DOHH2 (cell line): ENCODE results near the gene MFRP.

Source experiments
- H3F3A ChIP-seq: fragments of 200-600 bp; sonication (generic), shearing (Covaris generic); 2 replicates; pipeline ENCODE4 v1.6.0; 2016; ENCODE audit warnings: antibody characterized with exemption, mild to moderate bottlenecking; ENCODE audit not compliant: control insufficient read depth, insufficient read depth
- H3K27ac ChIP-seq: fragments of 200-600 bp; sonication (generic); 2 replicates; pipeline ENCODE4 v1.5.1; 2014; ENCODE audit warnings: low read depth, mild to moderate bottlenecking, low read length, moderate library complexity
- H3K27me3 ChIP-seq: fragments of 200-600 bp; sonication (generic); 2 replicates; pipeline ENCODE4 v1.6.1; 2014; ENCODE audit warnings: mild to moderate bottlenecking, low read length, mixed read lengths; ENCODE audit not compliant: control insufficient read depth
- H3K36me3 ChIP-seq: fragments of 200-600 bp; sonication (generic); 2 replicates; pipeline ENCODE4 v1.6.1; 2014; ENCODE audit warnings: mild to moderate bottlenecking, low read length, moderate library complexity, mixed read lengths; ENCODE audit not compliant: control insufficient read depth
- H3K4me1 ChIP-seq: fragments of 200-600 bp; sonication (generic); 2 replicates; pipeline ENCODE4 v1.6.1; 2014; ENCODE audit warnings: mild to moderate bottlenecking, low read length, mixed read lengths; ENCODE audit not compliant: control insufficient read depth
- H3K4me2 ChIP-seq: fragments of 200-600 bp; sonication (generic); 2 replicates; pipeline ENCODE4 v1.6.0; 2014; ENCODE audit warnings: mild to moderate bottlenecking, low read length, moderate library complexity
- H3K4me3 ChIP-seq: fragments of 200-600 bp; sonication (generic); 2 replicates; pipeline ENCODE4 v1.5.1; 2014; ENCODE audit warnings: mild to moderate bottlenecking, low read length, mixed read lengths
- H3K79me2 ChIP-seq: fragments of 200-600 bp; sonication (generic); 2 replicates; pipeline ENCODE4 v1.6.1; 2014; ENCODE audit warnings: mild to moderate bottlenecking, low read length, mixed read lengths; ENCODE audit not compliant: control insufficient read depth
- H3K9me2 ChIP-seq: fragments of 200-600 bp; sonication (generic); replicated peaks from 2 replicates; pipeline ENCODE4 v1.6.1; 2014; ENCODE audit warnings: mild to moderate bottlenecking, low read length, mixed read lengths; ENCODE audit not compliant: control insufficient read depth
- H3K9me3 ChIP-seq: fragments of 200-600 bp; sonication (generic); 2 replicates; pipeline ENCODE4 v1.6.1; 2014; ENCODE audit warnings: antibody characterized with exemption, low read length, mixed read lengths; ENCODE audit not compliant: control insufficient read depth, insufficient read depth
- H4K20me1 ChIP-seq: fragments of 200-600 bp; sonication (generic); 2 replicates; pipeline ENCODE4 v1.6.0; 2014; ENCODE audit warnings: low read depth, mild to moderate bottlenecking, antibody characterized with exemption, low read length, moderate library complexity; ENCODE audit not compliant: control insufficient read depth, insufficient read depth
- CTCF ChIP-seq: fragments of 200-600 bp; sonication (generic); IDR thresholded peaks from one replicate; pipeline ENCODE4 v1.5.1; 2014; ENCODE audit warnings: antibody characterized with exemption, mild to moderate bottlenecking, low read depth, low read length; ENCODE audit not compliant: poor library complexity, severe bottlenecking
- EZH2phosphoT487 ChIP-seq: fragments of 200-600 bp; sonication (generic); IDR thresholded peaks from 2 replicates; pipeline ENCODE4 v1.6.1; 2017; ENCODE audit warnings: borderline replicate concordance, mild to moderate bottlenecking, antibody characterized with exemption, low read length, moderate library complexity, mixed read lengths

MFRP gene

GRCh38 chr11:119377961-119378667 is 31.6 kb upstream of the MFRP start:
- Histone ChIP-seq H3K36me3 (no peaks in the 10 kb centered on the region), H3F3A (peaks cover 8% of the 10 kb centered on the region; the same call in 1 of the 2 replicates), H3K4me1 (peaks cover 62% of the 10 kb centered on the region), H4K20me1 (no peaks in the 10 kb centered on the region), H3K9me3 (no peaks in the 10 kb centered on the region), H3K9me2 (no peaks in the 10 kb centered on the region), H3K4me2 (peak overlapping the region; percentile 34), H3K79me2 (no peaks in the 10 kb centered on the region), H3K27ac (0 out of 2 replicates have a peak overlapping the region, but pooled peaks have one; percentile 17), H3K27me3 (peaks cover 6% of the 10 kb centered on the region; the same call in 1 of the 2 replicates), H3K4me3 (no peak overlapping the region; the same call in 1 of the 2 replicates)
- no peak for TF ChIP-seq EZH2phosphoT487
- TF ChIP-seq CTCF, result no peak

- no peaks in the 10 kb centered on the region for H3K79me2 ChIP-seq
- H3F3A ChIP-seq, result peaks cover 8% of the 10 kb centered on the region; the same call in 1 of the 2 replicates
- 0 out of 2 replicates have a peak overlapping the region, but pooled peaks have one; percentile 17 for H3K27ac ChIP-seq
- H4K20me1 ChIP-seq, result no peaks in the 10 kb centered on the region
- H3K4me2 ChIP-seq, result peak overlapping the region; percentile 34
- H3K9me2 ChIP-seq, result no peaks in the 10 kb centered on the region
- no peak overlapping the region; the same call in 1 of the 2 replicates for H3K4me3 ChIP-seq
- H3K9me3 ChIP-seq, result no peaks in the 10 kb centered on the region
- TF ChIP-seq EZH2phosphoT487 (no peak), CTCF (no peak)
- peaks cover 6% of the 10 kb centered on the region; the same call in 1 of the 2 replicates for H3K27me3 ChIP-seq
- H3K36me3 ChIP-seq, result no peaks in the 10 kb centered on the region
- peaks cover 64% of the 10 kb centered on the region for H3K4me1 ChIP-seq
These were observed 30.8 kb upstream of the MFRP start for GRCh38 chr11:119377112-119377901.

- TF ChIP-seq EZH2phosphoT487, result no peak
- TF ChIP-seq CTCF, result no peak
- Histone ChIP-seq H3K27me3 (peaks cover 6% of the 10 kb centered on the region; the same call in 1 of the 2 replicates), H3K4me1 (peaks cover 66% of the 10 kb centered on the region), H3K27ac (no peak overlapping the region), H3F3A (peaks cover 8% of the 10 kb centered on the region; the same call in 1 of the 2 replicates), H3K9me3 (no peaks in the 10 kb centered on the region), H3K79me2 (no peaks in the 10 kb centered on the region), H3K4me2 (no peak overlapping the region), H4K20me1 (no peaks in the 10 kb centered on the region), H3K4me3 (no peak overlapping the region), H3K36me3 (no peaks in the 10 kb centered on the region), H3K9me2 (no peaks in the 10 kb centered on the region)
These were observed 29.8 kb upstream of the MFRP start for GRCh38 chr11:119376197-119376847.
